PFSK-1 (cell line): ENCODE measurements around the gene ST8SIA5.

Source experiments
- FOXP2 ChIP-seq: optimal IDR thresholded peaks from 2 replicates; pipeline ENCODE3; 2011; ENCODE audit warnings: borderline replicate concordance, control low read depth, inconsistent platforms; ENCODE audit not compliant: insufficient read depth; ENCODE audit errors: extremely low read length, extremely low read depth
- POLR2AphosphoS5 ChIP-seq: IDR thresholded peaks from 2 replicates; pipeline ENCODE4 v1.6.1; 2012; ENCODE audit warnings: low read depth, mild to moderate bottlenecking, control low read depth, low read length, moderate library complexity
- REST ChIP-seq, 2 experiments: IDR thresholded peaks; 2 replicates each; pipeline versions ENCODE4 v1.6.1 to v1.8.0; 2011 to 2012; ENCODE audit warnings: low read depth in 2 of 2, low read length in 2 of 2, control low read depth in 1 of 2, inconsistent platforms in 1 of 2, mild to moderate bottlenecking in 1 of 2, moderate library complexity in 1 of 2; ENCODE audit not compliant: insufficient read depth in 1 of 2
- SIN3A ChIP-seq: IDR thresholded peaks from 2 replicates; pipeline ENCODE4 v1.6.1; 2012; ENCODE audit warnings: mild to moderate bottlenecking, low read length, moderate library complexity, borderline replicate concordance; ENCODE audit not compliant: insufficient read depth
- TAF1 ChIP-seq: IDR thresholded peaks from 2 replicates; pipeline ENCODE4 v1.6.1; 2012; ENCODE audit warnings: low read length, control low read depth, borderline replicate concordance; ENCODE audit not compliant: insufficient read depth

The ST8SIA5 gene

GRCh38 chr18:46680784-46681695 is 75.8 kb downstream of the ST8SIA5 start:
- TF ChIP-seq REST (IDR thresholded peaks at IDR 0.05; ENCODE audit: insufficient read depth in 1 of 2, low read depth in 2 of 2, low read length in 2 of 2) (no peak), POLR2AphosphoS5 (no peak), FOXP2 (no peak), SIN3A (no peak), TAF1 (no peak)

GRCh38 chr18:46679846-46680598 is 76.8 kb downstream of the ST8SIA5 start:
- TF ChIP-seq POLR2AphosphoS5 (no peak), REST (IDR thresholded peaks at IDR 0.05; ENCODE audit: insufficient read depth in 1 of 2, low read depth in 2 of 2, low read length in 2 of 2) (no peak), SIN3A (no peak), TAF1 (no peak), FOXP2 (no peak)

GRCh38 chr18:46678785-46679399 is 78.0 kb downstream of the ST8SIA5 start:
- TF ChIP-seq FOXP2 = no peak
- TF ChIP-seq SIN3A = no peak
- no peak for TF ChIP-seq TAF1
- no peak for TF ChIP-seq REST (IDR thresholded peaks at IDR 0.05; ENCODE audit: insufficient read depth in 1 of 2, low read depth in 2 of 2, low read length in 2 of 2)
- TF ChIP-seq POLR2AphosphoS5 = no peak

- TF ChIP-seq SIN3A (no peak), FOXP2 (no peak), TAF1 (no peak), REST (IDR thresholded peaks at IDR 0.05; ENCODE audit: insufficient read depth in 1 of 2, low read depth in 2 of 2, low read length in 2 of 2) (no peak), POLR2AphosphoS5 (no peak)
Measured at GRCh38 chr18:46678041-46678440, 78.8 kb downstream of the ST8SIA5 start.
